ENCODE results near the gene GARS1. TPM values are rescaled to one million over a fixed set of nuclear protein-coding genes. Genes with fewer than 3 reads are reported as not detected.
A peak's percentile ranks its signal among the peaks of the same experiment; 100 is the strongest.
"Not testable (repeated sequence)": the region's sequence is repeated elsewhere in the genome, so short reads cannot be mapped to it uniquely, and the experiment has no call there.

GARS1 gene
- total and polyA plus RNA-seq, 5 experiments from 2014 or later = 64.4 to 130 (median 102) TPM

GRCh38 chr7:30584965-30585364 lies 9.7 kb upstream of the GARS1 start:
- POLR2A ChIA-PET = interaction anchor here (0.7 to 1.1 kb wide), 2 partner anchors 9 to 124 kb away, joined by 3 read pairs; no protein-coding TSS in a partner anchor
- H3K4me1 Mint-ChIP-seq = peaks cover 9 to 24% (median 15%) of the 10 kb centered on the region in 4 donors
- ATAC-seq (no peak), DNase-seq (no peak)
- peaks cover 0 to 1% (median 0%) of the 10 kb centered on the region in 9 donors for H3K9me3 Mint-ChIP-seq
- H3K36me3 Mint-ChIP-seq = peaks cover 5 to 55% (median 48%) of the 10 kb centered on the region in 3 donors
- H3K27me3 Mint-ChIP-seq = no peaks in the 10 kb centered on the region
- H3K27ac Mint-ChIP-seq = no peak overlapping the region
- H3K4me3 Mint-ChIP-seq = no peak overlapping the region

GRCh38 chr7:30585675-30586074 lies 9.0 kb upstream of the GARS1 start:
- ATAC-seq (no peak), DNase-seq (no peak)
- Mint-ChIP-seq H3K27me3 (no peaks in the 10 kb centered on the region), H3K4me3 (no peak overlapping the region), H3K36me3 (peaks cover 0 to 49% (median 42%) of the 10 kb centered on the region in 3 donors), H3K27ac (no peak overlapping the region), H3K9me3 (peaks cover 0 to 1% (median 0%) of the 10 kb centered on the region in 9 donors), H3K4me1 (peaks cover 9 to 22% (median 16%) of the 10 kb centered on the region in 4 donors)
- POLR2A ChIA-PET = interaction anchor here (0.7 to 1.1 kb wide), 2 partner anchors 8 to 125 kb away, joined by 3 read pairs; no protein-coding TSS in a partner anchor

GRCh38 chr7:30587547-30587946 lies 7.1 kb upstream of the GARS1 start:
- H3K4me3 Mint-ChIP-seq, DNase-seq, H3K27ac Mint-ChIP-seq, POLR2A ChIA-PET, ATAC-seq, H3K9me3 Mint-ChIP-seq, H3K27me3 Mint-ChIP-seq: not testable (repeated sequence)
- Mint-ChIP-seq H3K4me1 (peaks cover 15 to 37% (median 31%) of the 10 kb centered on the region in 4 donors), H3K36me3 (peaks cover 0 to 40% (median 33%) of the 10 kb centered on the region in 3 donors)

- no peak for ATAC-seq
- Mint-ChIP-seq H3K9me3 (peaks cover 0 to 1% (median 0%) of the 10 kb centered on the region in 9 donors), H3K4me3 (no peak overlapping the region), H3K27ac (no peak overlapping the region), H3K36me3 (peaks cover 0 to 24% (median 21%) of the 10 kb centered on the region in 3 donors), H3K4me1 (peaks cover 18 to 50% (median 41%) of the 10 kb centered on the region in 4 donors), H3K27me3 (no peaks in the 10 kb centered on the region)
- DNase-seq = no peak
- POLR2A ChIA-PET = no interaction called here
Measured at GRCh38 chr7:30589111-30589510, 5.6 kb upstream of the GARS1 start.

- peak overlapping the region; percentile 98 to 100 (median 100) for H3K27ac Mint-ChIP-seq
- no peaks in the 10 kb centered on the region for H3K9me3 Mint-ChIP-seq
- H3K27me3 Mint-ChIP-seq = no peaks in the 10 kb centered on the region
- peak overlapping the region; percentile 95 to 100 (median 98) for H3K4me3 Mint-ChIP-seq
- peaks cover 0 to 10% (median 0%) of the 10 kb centered on the region in 3 donors for H3K36me3 Mint-ChIP-seq
- ATAC-seq = peak; percentile 6 to 28
- POLR2A ChIA-PET = interaction anchor here (0.7 to 2.1 kb wide), 12 partner anchors 9 to 1901 kb away, joined by 3 to 10 read pairs (median 3); partner anchors contain the start of genes AVL9 and CRHR2
- H3K4me1 Mint-ChIP-seq = peaks cover 29 to 83% (median 60%) of the 10 kb centered on the region in 4 donors
- peak in 2 of 10 donors; percentile 5 to 23 for DNase-seq
Measured at GRCh38 chr7:30594048-30594539, 584 bp upstream of the GARS1 start.

- peak overlapping the region; percentile 98 to 100 (median 100) for H3K27ac Mint-ChIP-seq
- peak overlapping the region; percentile 95 to 100 (median 98) for H3K4me3 Mint-ChIP-seq
- no peaks in the 10 kb centered on the region for H3K27me3 Mint-ChIP-seq
- ATAC-seq = no peak
- H3K9me3 Mint-ChIP-seq = no peaks in the 10 kb centered on the region
- peaks cover 0 to 23% (median 4%) of the 10 kb centered on the region in 3 donors for H3K36me3 Mint-ChIP-seq
- POLR2A ChIA-PET = no interaction called here
- peaks cover 27 to 72% (median 58%) of the 10 kb centered on the region in 4 donors for H3K4me1 Mint-ChIP-seq
- peak in 1 of 10 donors; percentile 8 for DNase-seq
Measured at GRCh38 chr7:30595436-30596013, 847 bp downstream of the GARS1 start.

- ATAC-seq (no peak), DNase-seq (peak in 1 of 10 donors; percentile 5)
- Mint-ChIP-seq H3K4me1 (peaks cover 25 to 69% (median 56%) of the 10 kb centered on the region in 4 donors), H3K27me3 (no peaks in the 10 kb centered on the region), H3K36me3 (peaks cover 0 to 28% (median 4%) of the 10 kb centered on the region in 3 donors), H3K27ac (peak overlapping the region in 9 of 10 donors; percentile 98 to 100 (median 100)), H3K9me3 (no peaks in the 10 kb centered on the region), H3K4me3 (peak overlapping the region; percentile 95 to 100 (median 98))
- POLR2A ChIA-PET = no interaction called here
Measured at GRCh38 chr7:30596014-30596641, 1.4 kb downstream of the GARS1 start.

GRCh38 chr7:30596721-30597120 lies 2.0 kb downstream of the GARS1 start:
- H3K27me3 Mint-ChIP-seq = no peaks in the 10 kb centered on the region
- peak overlapping the region; percentile 95 to 100 (median 98) for H3K4me3 Mint-ChIP-seq
- no peak for ATAC-seq
- POLR2A ChIA-PET = no interaction called here
- H3K36me3 Mint-ChIP-seq = peaks cover 0 to 34% (median 4%) of the 10 kb centered on the region in 3 donors
- H3K4me1 Mint-ChIP-seq = peaks cover 24 to 63% (median 50%) of the 10 kb centered on the region in 4 donors
- H3K27ac Mint-ChIP-seq = peak overlapping the region in 7 of 10 donors; percentile 13 to 100 (median 22)
- no peaks in the 10 kb centered on the region for H3K9me3 Mint-ChIP-seq
- DNase-seq = no peak

- POLR2A ChIA-PET = no interaction called here
- Mint-ChIP-seq H3K36me3 (peaks cover 0 to 48% (median 5%) of the 10 kb centered on the region in 3 donors), H3K9me3 (no peaks in the 10 kb centered on the region), H3K4me1 (peaks cover 23 to 47% (median 39%) of the 10 kb centered on the region in 4 donors), H3K27me3 (no peaks in the 10 kb centered on the region), H3K4me3 (peak overlapping the region in 2 of 10 donors; percentile 10 to 42), H3K27ac (peak overlapping the region in 4 of 10 donors; percentile 10 to 65 (median 20))
- DNase-seq (no peak), ATAC-seq (no peak)
Measured at GRCh38 chr7:30598121-30598876, 3.6 kb downstream of the GARS1 start.

GRCh38 chr7:30604901-30605300 lies 10.2 kb downstream of the GARS1 start:
- H3K27ac Mint-ChIP-seq = no peak overlapping the region
- H3K36me3 Mint-ChIP-seq = peaks cover 4 to 92% (median 31%) of the 10 kb centered on the region in 3 donors
- no peaks in the 10 kb centered on the region for H3K9me3 Mint-ChIP-seq
- peaks cover 1 to 24% (median 6%) of the 10 kb centered on the region in 4 donors for H3K4me1 Mint-ChIP-seq
- H3K27me3 Mint-ChIP-seq = no peaks in the 10 kb centered on the region
- no peak for ATAC-seq
- DNase-seq = no peak
- POLR2A ChIA-PET = interaction anchor here (0.7 kb wide), 1 partner anchor 154 kb away, joined by 3 read pairs; no protein-coding TSS in a partner anchor
- no peak overlapping the region for H3K4me3 Mint-ChIP-seq

GRCh38 chr7:30605832-30606231 lies 11.2 kb downstream of the GARS1 start:
- Mint-ChIP-seq H3K27me3 (no peaks in the 10 kb centered on the region), H3K36me3 (peaks cover 4 to 91% (median 27%) of the 10 kb centered on the region in 3 donors), H3K4me1 (peaks cover 1 to 24% (median 3%) of the 10 kb centered on the region in 4 donors), H3K4me3 (no peak overlapping the region), H3K27ac (peak overlapping the region in 2 of 10 donors; percentile 3 to 37), H3K9me3 (no peaks in the 10 kb centered on the region)
- POLR2A ChIA-PET = interaction anchor here (0.6 kb wide), 1 partner anchor 42 kb away, joined by 5 read pairs; no protein-coding TSS in a partner anchor
- ATAC-seq = no peak
- DNase-seq = no peak

GRCh38 chr7:30612658-30613265 lies 18.1 kb downstream of the GARS1 start:
- H3K27me3 Mint-ChIP-seq = no peaks in the 10 kb centered on the region
- no peaks in the 10 kb centered on the region for H3K9me3 Mint-ChIP-seq
- peak overlapping the region in 4 of 10 donors; percentile 12 to 69 (median 42) for H3K27ac Mint-ChIP-seq
- ATAC-seq (no peak), DNase-seq (no peak)
- POLR2A ChIA-PET = interaction anchor here (1.0 kb wide), 1 partner anchor 19 kb away, joined by 3 read pairs; no protein-coding TSS in a partner anchor
- no peak overlapping the region for H3K4me3 Mint-ChIP-seq
- peaks cover 14 to 94% (median 33%) of the 10 kb centered on the region in 3 donors for H3K36me3 Mint-ChIP-seq
- H3K4me1 Mint-ChIP-seq = peaks cover 0 to 23% (median 7%) of the 10 kb centered on the region in 4 donors

All from naive thymus-derived CD8-positive, alpha-beta T cell (primary cell).